ENCODE results near the gene NEDD4. TPM values are rescaled to one million over a fixed set of nuclear protein-coding genes. Genes with fewer than 3 reads are reported as not detected.

Gene NEDD4
- total RNA-seq, 4 donors from 2014 or later = 3.6 to 15.0 (median 14.4) TPM

DNA sequence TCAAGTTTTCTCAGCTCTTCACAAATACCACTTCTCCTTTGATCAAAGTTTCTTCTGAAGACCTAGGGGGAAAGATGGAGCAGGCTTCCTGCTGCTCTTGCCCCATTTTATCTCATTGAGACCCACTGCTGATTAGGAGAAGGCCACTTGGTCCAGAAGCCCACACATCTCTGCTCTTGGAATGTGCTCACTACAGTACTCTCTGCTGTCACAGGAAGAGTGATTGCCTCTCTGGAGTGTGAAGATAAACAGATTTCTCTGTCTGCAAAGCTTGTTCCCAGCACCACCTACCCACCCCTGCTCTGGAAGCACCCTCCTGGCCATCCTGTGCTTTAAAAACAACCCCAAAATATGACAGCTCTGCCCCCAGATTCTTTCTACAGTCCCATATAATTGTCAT lies 209.1 kb downstream of the NEDD4 start:
- TF ChIP-seq, protein P1, sequence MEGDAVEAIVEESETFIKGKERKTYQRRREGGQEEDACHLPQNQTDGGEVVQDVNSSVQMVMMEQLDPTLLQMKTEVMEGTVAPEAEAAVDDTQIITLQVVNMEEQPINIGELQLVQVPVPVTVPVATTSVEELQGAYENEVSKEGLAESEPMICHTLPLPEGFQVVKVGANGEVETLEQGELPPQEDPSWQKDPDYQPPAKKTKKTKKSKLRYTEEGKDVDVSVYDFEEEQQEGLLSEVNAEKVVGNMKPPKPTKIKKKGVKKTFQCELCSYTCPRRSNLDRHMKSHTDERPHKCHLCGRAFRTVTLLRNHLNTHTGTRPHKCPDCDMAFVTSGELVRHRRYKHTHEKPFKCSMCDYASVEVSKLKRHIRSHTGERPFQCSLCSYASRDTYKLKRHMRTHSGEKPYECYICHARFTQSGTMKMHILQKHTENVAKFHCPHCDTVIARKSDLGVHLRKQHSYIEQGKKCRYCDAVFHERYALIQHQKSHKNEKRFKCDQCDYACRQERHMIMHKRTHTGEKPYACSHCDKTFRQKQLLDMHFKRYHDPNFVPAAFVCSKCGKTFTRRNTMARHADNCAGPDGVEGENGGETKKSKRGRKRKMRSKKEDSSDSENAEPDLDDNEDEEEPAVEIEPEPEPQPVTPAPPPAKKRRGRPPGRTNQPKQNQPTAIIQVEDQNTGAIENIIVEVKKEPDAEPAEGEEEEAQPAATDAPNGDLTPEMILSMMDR (IDR thresholded peaks at IDR 0.05) = no peak
- no peak for TF ChIP-seq POLR2A (IDR thresholded peaks at IDR 0.05)
- no peak for TF ChIP-seq EP300 (IDR thresholded peaks at IDR 0.05; ENCODE audit: low read depth)
- TF ChIP-seq POLR2AphosphoS5 (IDR thresholded peaks at IDR 0.05) = no peak
- intact Hi-C loops (cut with DNase I; ENCODE audit: low total_unique reads) = no loop called here
- in situ Hi-C loops (cut with MboI; ENCODE audit: low pct_ligation_motif_present in 1 of 4, low pct_unique_long_range_greater_than_20kb in 1 of 4, low sequenced_read_pairs in 3 of 4) = no loop called here
- no peak overlapping the region for H3K4me3 ChIP-seq
- H3K4me1 ChIP-seq = no peaks in the 10 kb centered on the region
- peaks cover 2% of the 10 kb centered on the region for H3K27me3 ChIP-seq
- H3K9me3 ChIP-seq = no peaks in the 10 kb centered on the region
- no peaks in the 10 kb centered on the region for H3K36me3 ChIP-seq
- no peak overlapping the region for H3K27ac ChIP-seq
- DNase-seq = no peak

DNA sequence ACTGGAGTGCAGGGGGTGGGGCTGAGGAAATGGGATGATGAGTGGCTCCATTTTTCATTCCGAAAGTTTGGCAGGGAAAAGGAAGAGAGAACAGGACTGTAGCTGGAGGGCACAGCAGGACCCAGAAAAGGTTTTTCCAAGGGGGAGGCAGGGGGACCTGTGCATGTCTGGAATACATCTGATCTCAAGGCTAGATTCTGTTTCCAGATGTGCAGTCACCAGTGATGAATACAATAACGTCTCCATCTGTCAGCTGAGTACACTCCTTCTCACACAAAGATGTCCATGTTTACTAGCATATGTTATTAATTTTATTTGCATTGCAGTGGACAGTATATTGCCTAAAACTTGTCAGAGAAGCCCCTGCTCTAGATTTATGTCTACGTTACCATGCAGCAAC lies 210.5 kb downstream of the NEDD4 start:
- H3K4me1 ChIP-seq = no peaks in the 10 kb centered on the region
- no peak for TF ChIP-seq POLR2A (IDR thresholded peaks at IDR 0.05)
- TF ChIP-seq EP300 (IDR thresholded peaks at IDR 0.05; ENCODE audit: low read depth) = no peak
- no peak for TF ChIP-seq POLR2AphosphoS5 (IDR thresholded peaks at IDR 0.05)
- TF ChIP-seq, protein P1 (IDR thresholded peaks at IDR 0.05) = no peak
- intact Hi-C loops (cut with DNase I; ENCODE audit: low total_unique reads) (no loop called here), in situ Hi-C loops (cut with MboI; ENCODE audit: low pct_ligation_motif_present in 1 of 4, low pct_unique_long_range_greater_than_20kb in 1 of 4, low sequenced_read_pairs in 3 of 4) (no loop called here)
- no peaks in the 10 kb centered on the region for H3K36me3 ChIP-seq
- no peak for DNase-seq
- H3K27ac ChIP-seq = no peak overlapping the region
- no peaks in the 10 kb centered on the region for H3K9me3 ChIP-seq
- H3K27me3 ChIP-seq = peaks cover 5% of the 10 kb centered on the region
- no peak overlapping the region for H3K4me3 ChIP-seq
- WGBS, 2 donors (ENCODE audit: low coverage in 1 of 2) = 43 to 61% methylated on average over 2 to 3 of the region's 3 CpGs

DNA sequence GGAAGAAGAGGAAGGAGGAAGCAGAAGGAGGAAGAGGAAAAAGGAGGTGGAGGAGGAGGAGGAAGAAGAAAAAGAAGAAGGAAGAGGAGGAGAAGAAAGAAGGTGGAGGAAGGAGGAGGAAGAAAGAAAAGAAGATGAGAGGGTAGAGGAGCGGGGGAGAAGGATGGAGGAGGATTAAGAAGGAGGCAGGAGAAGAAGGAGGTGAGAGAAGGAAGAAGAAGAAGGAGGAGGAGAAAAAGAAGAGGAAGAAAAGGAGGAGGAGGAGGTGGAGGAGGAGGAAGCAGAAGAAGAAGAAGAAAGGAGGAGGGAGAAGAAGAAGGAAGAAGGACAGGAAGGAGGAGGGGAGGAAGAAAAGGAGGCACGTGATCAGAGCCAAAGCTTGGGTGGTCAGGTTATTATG lies 213.1 kb downstream of the NEDD4 start:
- no peaks in the 10 kb centered on the region for H3K4me1 ChIP-seq
- no peak for DNase-seq
- H3K4me3 ChIP-seq = no peak overlapping the region
- TF ChIP-seq POLR2AphosphoS5 (IDR thresholded peaks at IDR 0.05) (no peak), EP300 (IDR thresholded peaks at IDR 0.05; ENCODE audit: low read depth) (no peak)
- H3K36me3 ChIP-seq = no peaks in the 10 kb centered on the region
- intact Hi-C loops (cut with DNase I; ENCODE audit: low total_unique reads) = no loop called here
- H3K27me3 ChIP-seq = peaks cover 5% of the 10 kb centered on the region
- in situ Hi-C loops (cut with MboI; ENCODE audit: low pct_ligation_motif_present in 1 of 4, low pct_unique_long_range_greater_than_20kb in 1 of 4, low sequenced_read_pairs in 3 of 4) = no loop called here
- H3K9me3 ChIP-seq = no peaks in the 10 kb centered on the region
- H3K27ac ChIP-seq = no peak overlapping the region
- 20 to 66% methylated on average over 1 to 2 of the region's 2 CpGs for WGBS, 2 donors (ENCODE audit: low coverage in 1 of 2)

DNA sequence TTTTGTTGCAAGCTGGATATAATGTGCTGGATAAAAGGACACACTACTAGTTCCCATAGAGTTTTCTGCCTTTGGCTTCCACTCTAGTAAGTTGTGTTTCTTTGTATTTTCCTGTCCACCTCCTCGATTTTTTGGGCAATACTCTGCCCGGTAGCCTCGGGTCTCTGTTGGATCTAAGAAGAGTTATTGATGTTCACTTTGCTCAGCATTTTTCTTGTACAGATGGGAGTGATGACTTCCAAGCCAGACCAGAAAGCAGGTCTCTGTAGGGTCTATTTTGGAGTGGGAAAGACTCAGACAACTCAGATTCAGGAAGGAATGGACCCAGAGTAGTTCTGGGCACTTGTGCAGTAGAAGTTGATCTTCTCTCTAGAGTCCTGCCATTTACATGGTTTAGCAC lies 214.5 kb downstream of the NEDD4 start:
- H3K4me1 ChIP-seq = no peaks in the 10 kb centered on the region
- H3K4me3 ChIP-seq = no peak overlapping the region
- no peak for DNase-seq
- 84% methylated on average over 3 of the region's 3 CpGs; no CpG with 5 or more reads in 1 of the 2 donors for WGBS, 2 donors (ENCODE audit: low coverage in 1 of 2)
- H3K27me3 ChIP-seq = peaks cover 5% of the 10 kb centered on the region
- intact Hi-C loops (cut with DNase I; ENCODE audit: low total_unique reads) (no loop called here), in situ Hi-C loops (cut with MboI; ENCODE audit: low pct_ligation_motif_present in 1 of 4, low pct_unique_long_range_greater_than_20kb in 1 of 4, low sequenced_read_pairs in 3 of 4) (no loop called here)
- H3K27ac ChIP-seq = no peak overlapping the region
- no peak for TF ChIP-seq POLR2A (IDR thresholded peaks at IDR 0.05)
- TF ChIP-seq POLR2AphosphoS5 (IDR thresholded peaks at IDR 0.05) = no peak
- TF ChIP-seq, protein P1 (IDR thresholded peaks at IDR 0.05) = no peak
- TF ChIP-seq EP300 (IDR thresholded peaks at IDR 0.05; ENCODE audit: low read depth) = no peak
- H3K36me3 ChIP-seq = no peaks in the 10 kb centered on the region
- no peaks in the 10 kb centered on the region for H3K9me3 ChIP-seq

Small RNA genes within 50 kb of the gene (small RNA-seq; reads per million reads assigned to genes)
- gene RN7SL568P = 0 reads per million in 4 donors
